Measurements from ENCODE around the gene GATA5.

The GATA5 gene

DNA sequence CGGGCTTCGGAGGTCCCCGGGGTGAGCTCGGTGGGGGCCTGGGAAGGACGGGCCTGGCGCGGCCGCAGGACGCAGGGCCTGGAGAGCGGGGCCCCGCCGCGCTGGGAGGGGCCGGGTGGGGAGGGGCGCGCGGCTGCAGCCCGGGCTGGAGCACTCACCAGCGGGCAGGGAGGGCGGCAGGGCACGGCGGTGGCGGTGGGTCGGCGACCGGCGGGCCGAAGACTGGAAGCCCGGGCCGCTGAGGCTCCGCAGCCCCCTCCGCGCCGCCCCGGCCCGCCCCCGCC is at the start of gene GATA5:
GATA5 (minus strand) TSS at position 224 of the 284 bp plus-strand sequence. CDS start 474 bp downstream, outside the sequence.
- DNase-seq (ENCODE audit: low spot score): no peak

DNA sequence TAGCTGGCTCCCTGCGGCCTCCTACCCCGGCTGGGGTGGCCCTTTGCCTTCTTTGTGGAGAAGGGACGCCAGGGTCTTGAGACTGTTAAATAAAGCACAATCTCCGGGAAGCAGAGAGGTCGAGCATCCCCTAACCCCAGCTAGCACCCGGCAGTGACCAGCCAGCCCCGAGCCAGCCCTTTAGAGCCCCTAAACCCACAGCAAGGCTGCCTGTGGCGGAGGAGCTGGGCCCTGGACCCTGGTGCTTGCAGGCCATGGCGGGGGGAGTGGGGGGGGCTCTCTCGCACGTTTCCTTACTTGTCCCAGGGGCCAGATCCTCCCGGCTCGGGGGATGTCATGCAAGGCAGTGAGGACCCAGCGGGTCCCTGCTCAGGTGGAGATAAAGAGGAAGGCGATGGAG is 49.2 kb upstream of the GATA5 start:
- DNase-seq (ENCODE audit: low spot score): no peak

GRCh38 chr20:62524505-62524911 is 48.7 kb upstream of the GATA5 start:
- DNase-seq (ENCODE audit: low spot score): no peak

DNA sequence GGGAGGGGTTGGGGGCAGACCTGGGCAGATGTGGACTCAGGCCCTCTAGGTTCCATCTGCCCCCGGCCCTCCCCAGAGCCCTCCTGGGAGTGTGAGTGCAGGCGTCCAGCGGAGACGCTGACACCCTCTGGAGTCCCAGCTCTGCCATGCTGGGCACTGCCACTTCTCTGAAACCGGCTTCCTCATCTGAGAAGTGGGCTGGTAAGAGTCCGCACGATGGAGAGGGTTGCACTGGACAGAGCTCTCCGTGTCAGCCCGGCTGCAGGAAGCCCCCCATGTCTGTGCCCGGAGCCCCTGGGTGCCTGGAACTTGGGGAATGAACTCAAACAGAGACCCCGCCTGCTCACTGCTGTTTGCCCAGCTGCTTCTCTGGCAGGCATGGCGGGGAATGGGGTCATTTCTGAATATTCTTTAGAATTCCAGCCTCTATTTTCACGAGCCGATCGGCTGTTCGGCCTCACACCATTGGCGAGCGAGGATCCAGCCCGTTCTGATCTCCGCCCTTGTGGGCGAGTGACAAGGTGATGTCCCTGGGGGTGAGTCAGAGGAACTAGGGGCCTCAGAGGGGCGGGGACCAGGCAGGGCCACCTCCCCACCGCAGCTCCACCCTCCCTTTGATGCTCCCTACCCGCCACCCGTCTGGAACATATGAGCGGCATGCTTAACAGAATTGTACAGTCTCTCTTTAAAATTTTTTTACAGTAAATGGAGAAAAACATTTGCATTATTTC is 47.8 kb upstream of the GATA5 start:
- DNase-seq (ENCODE audit: low spot score): no peak

- no peak for DNase-seq (ENCODE audit: low spot score)
Observed at GRCh38 chr20:62522748-62523396, 47.1 kb upstream of the GATA5 start.

DNA sequence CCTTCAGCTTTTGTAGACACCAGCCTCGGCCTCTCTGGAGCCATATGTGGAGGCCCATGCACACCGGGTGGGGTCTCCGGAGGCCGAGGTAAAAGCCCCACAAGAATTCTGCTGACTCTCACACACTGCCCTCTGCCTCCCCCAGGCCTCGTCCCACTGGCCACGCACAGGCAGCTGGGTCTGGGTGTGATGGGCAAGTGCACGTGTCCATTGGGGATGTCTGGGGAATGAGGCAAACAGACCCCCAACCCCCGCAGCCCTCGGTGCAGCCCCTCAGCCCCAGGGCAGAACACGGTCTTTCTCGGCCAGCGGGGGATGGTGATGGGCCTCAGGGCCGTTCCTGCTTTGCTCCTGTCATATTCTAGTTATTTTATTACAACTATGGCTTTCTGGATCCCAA is 44.0 kb upstream of the GATA5 start:
- DNase-seq (ENCODE audit: low spot score): no peak

GRCh38 chr20:62518911-62519310 is 43.1 kb upstream of the GATA5 start:
- no peak for DNase-seq (ENCODE audit: low spot score)

- DNase-seq (ENCODE audit: low spot score): no peak
Observed at GRCh38 chr20:62517901-62518610, 42.3 kb upstream of the GATA5 start.

DNA sequence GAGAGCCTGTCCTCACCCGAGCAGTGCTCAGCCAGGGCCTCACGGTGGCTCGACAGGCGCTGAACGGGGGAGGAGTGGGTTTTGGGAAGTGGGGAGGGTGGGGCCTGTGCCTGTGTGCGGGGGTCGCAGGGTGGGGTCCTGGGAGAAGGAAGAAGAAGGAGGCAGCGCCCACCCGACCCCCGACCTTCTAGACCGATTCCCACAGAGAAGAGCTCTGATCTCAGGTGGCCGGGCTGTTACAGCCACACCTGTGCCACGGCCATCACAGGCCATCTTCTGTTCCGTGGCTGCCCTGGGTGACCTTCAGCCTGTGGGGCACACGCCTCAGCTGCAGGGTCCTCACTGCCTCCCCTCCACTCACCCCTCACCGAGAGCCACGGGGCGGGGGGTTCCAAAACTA is 41.4 kb upstream of the GATA5 start:
- DNase-seq (ENCODE audit: low spot score): no peak

DNA sequence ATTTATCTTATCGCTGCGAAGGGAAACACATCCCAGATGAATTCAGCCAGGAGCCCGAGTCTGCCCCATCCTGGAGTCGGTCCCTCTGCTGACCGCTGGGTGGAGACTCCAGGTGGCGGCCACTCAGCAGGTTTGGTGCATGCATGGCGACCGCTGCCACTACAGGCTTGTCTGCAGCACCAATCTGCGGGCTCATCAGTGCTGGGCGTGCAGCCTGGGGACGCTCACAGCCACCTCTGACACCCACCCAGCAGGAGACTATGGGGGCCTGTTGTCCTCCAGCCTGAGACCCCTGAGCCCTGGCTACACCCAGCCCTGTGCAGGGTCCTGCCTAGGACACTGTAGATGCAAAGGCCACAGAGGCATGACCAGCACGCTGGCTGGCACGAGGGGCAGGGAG is 40.5 kb upstream of the GATA5 start:
- no peak for DNase-seq (ENCODE audit: low spot score)

DNA sequence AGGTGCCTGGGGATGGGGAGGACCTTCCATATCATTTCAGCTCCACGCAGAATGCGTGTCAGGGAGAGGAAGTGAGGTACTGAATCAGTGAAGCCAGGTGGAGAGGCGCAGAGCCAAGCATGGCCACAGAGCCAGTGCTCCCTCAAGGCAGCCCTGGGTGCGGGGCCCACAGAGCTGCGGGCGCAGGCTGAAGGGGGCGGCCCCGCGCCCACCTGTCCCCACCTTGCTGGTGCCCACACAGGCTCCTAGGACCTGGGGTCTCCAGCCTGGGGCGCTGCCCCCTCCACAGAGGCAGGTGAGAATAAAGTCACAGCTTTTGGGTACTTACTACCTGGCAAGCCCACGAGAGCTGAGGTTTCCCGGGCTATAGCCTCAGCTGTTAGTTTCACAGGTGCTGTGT is 40.0 kb upstream of the GATA5 start:
- no peak for DNase-seq (ENCODE audit: low spot score)

- DNase-seq (ENCODE audit: low spot score): no peak
Observed at GRCh38 chr20:62515280-62515679, 39.5 kb upstream of the GATA5 start.

GRCh38 chr20:62513991-62514390 is 38.2 kb upstream of the GATA5 start:
- DNase-seq (ENCODE audit: low spot score): no peak

DNA sequence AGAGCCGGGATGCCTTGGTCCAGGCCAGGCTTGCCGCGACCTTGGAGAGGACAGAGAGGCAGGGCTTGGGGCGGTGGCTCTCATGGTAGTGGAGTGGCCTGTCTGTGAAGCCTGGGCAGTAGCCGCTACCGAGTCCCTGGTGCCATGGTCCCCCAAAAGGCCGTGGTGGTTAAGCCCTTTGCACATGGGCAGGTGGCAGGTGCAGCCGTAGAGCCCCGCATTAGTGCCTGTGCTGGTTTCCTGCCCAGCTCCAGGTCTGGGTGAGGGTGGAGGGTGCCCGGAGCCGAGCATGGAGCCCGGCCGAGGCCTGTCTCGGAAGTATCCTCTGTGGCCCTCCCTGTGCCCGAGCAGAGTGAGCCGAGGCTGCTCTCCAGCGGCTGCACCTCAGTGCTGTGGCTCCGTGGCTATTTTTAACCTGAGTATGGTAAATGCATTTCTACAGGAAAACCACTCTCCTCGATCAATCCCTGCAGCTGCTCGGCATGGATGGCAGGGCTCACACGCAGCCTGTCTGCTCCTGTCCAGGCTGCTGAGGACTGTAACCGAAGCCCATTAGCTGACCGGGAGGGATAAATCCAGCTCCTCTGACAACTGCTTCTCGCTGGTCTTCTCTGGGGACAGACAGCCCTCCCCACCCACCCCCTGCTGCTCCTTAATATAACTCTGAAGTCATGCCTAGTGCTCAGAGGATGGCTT is 36.3 kb upstream of the GATA5 start:
- no peak for DNase-seq (ENCODE audit: low spot score)

DNA sequence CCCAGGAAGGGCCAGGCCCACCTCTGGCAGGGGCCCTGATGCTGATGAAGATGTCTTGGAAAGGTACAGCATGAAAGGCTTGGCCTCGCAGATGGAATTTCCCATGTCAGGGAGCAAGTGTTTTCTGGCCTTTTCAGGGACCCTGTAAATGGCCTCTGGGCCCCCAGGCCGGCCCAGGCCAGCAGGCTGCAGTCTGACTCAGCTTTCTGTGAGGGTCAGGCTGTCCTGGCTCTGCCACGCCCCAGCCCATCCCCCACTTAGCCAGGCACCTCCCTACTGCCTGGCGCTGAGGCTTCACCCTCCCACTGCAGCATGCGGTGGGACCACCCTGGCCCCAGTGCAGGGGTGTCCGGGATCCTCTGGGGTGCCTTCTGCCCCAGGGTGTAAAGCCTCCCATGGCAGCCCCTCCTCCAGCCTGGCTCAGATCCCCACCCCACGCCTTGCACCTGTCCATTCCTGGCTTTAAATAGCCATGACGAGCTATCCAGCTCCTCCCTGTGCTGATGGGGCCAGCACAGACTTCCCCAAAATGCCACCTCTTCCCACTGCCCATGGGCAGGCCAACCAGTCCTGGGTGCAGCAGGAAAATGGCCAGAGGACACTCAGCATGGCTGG is 35.6 kb upstream of the GATA5 start:
- no peak for DNase-seq (ENCODE audit: low spot score)

DNA sequence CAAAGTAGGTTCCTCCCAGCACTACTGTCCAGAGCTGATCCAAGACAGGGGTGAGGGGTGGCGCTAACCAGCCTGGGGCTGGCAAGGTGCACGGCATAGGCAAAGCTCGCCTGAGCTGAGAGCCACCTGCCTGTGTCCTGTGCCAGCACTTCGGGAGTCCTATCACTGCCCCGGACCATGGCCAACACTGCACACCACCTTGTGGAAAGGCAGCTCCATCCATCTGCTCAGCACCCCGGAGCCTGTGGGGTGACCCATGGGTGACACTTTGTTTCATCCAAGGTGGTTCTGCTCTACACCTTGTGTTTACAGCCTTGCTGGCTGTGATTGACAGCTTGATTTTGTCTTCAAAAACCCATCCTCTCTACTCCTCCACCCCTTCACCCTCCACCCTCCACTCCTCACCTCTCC is 32.9 kb upstream of the GATA5 start:
- DNase-seq (ENCODE audit: low spot score): no peak

GRCh38 chr20:62507991-62508640 is 32.3 kb upstream of the GATA5 start:
- no peak for DNase-seq (ENCODE audit: low spot score)

DNA sequence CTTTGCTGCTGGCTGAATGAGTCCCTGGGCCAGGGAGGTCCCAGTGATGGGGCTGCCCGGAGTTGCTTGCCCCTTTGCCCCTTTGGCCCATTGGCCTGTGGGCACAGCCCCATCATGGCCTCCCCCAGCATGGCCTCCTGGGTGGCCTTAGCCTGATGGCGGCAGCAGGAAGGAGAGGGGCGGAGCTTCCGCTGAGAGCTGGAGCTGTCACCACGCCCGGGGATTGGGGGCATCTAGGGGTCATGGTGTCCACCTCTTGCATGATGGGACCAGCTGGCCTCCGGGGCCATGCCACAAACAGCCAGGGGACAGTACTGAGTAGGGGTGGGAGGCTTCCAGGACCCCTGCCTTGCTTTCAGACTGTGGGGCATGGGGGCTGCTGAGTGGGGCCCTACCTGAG is 31.5 kb upstream of the GATA5 start:
- DNase-seq (ENCODE audit: low spot score): no peak

DNA sequence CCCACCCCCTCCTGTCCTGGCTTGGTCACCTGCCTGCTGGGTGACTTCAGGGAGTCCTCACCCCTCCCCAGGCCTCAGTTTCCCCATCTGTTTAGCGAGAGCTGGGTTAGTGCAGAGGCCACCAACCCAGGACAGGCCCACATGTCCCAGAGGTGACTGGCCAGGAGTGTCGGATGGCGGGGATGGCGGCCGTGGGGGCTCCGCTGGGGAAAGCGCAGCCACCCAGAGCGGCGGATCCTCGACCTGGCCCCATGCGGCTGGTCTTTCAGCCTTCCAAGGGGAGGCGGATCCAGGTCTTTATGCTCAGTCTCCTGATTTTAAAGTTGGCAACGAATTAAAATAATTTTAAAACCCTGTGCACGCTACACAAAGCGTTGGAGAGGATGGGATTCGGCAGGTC is 31.0 kb upstream of the GATA5 start:
- DNase-seq (ENCODE audit: low spot score): no peak

DNA sequence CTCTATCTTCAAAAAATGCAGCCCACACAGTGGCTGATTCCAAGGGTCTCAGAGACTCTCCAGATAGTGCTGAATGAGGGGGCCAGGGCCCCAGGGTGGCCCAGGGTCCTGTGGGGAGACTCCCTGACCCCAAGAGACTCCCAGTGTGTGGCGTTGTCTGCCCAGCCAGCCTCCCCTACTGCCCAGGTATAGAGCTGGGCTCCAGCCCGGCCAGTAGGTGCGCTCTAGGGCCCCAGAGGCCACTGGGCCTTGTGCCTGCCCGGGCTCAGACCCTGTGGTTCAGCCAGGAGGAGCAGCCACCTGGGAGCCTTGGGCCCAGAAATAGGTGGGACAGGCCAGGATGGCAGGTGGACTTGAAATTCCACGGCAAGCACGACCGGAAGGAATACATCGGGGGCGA is 30.3 kb upstream of the GATA5 start:
- no peak for DNase-seq (ENCODE audit: low spot score)

DNA sequence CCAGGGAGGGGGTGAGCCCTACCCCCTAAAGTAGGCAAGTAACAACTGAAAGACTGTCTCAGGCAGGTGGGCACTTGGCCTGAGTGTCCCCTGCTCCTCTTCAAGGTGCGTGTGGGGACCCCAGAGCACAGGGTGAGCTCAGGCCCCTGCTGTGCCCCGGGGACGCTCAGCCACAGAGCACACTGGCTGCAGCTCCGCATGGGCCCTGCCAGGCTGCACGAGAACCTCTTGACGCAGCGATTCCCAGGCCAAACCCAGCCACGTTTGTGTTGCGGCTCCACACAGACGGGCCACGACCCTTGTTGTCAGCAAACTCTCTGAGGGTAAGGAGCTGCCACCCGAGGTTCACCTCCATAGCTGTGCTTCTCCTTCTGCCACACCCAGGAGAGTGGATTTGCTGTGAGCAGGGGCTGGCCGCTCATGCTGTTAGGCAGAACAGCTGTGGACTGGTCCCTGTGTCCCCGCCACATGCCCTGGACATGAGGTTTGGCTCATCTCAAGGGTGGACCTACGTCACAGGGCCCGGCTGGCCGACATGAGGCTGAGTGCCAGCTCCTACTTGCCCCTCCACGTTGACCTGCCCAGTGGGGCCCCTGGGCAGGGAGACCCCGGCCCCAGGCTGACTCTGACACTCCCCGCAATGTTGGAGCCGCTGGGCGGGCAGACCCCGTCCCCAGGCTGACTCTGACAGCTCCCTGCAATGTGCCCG is 29.7 kb upstream of the GATA5 start:
- DNase-seq (ENCODE audit: low spot score): no peak
